Measurements from ENCODE around the gene CUL3. TPM values are rescaled to one million over a fixed set of nuclear protein-coding genes. Genes with fewer than 3 reads are reported as not detected.

CUL3 gene
- total RNA-seq, 1 experiment from 2014 or later, result 114 TPM

- Histone ChIP-seq H3K56ac (ENCODE audit: insufficient read length, low read depth, low read length) (no peak overlapping the region), H3K27ac (ENCODE audit: insufficient read length, low read depth, low read length) (no peak overlapping the region), H3K4me2 (ENCODE audit: insufficient read depth, insufficient read length, low read length) (no peak overlapping the region), H3K23me2 (ENCODE audit: insufficient read length, low read depth, low read length, poor library complexity, severe bottlenecking) (no peaks in the 10 kb centered on the region), H2BK15ac (ENCODE audit: low read depth, low read length) (no peak overlapping the region), H2AFZ (ENCODE audit: low read length) (no peak overlapping the region), H2AK5ac (ENCODE audit: insufficient read length, low read length) (no peak overlapping the region), H4K20me1 (ENCODE audit: control insufficient read depth, insufficient read depth, insufficient read length) (no peaks in the 10 kb centered on the region), H3K23ac (ENCODE audit: insufficient read length, low read depth, low read length) (no peak overlapping the region), H3K4ac (ENCODE audit: low read depth, low read length) (no peak overlapping the region), H3K9ac (ENCODE audit: extremely low read depth, insufficient read length, low read length) (no peak overlapping the region), H4K5ac (ENCODE audit: insufficient read length, low read depth, low read length) (no peak overlapping the region), H2BK120ac (ENCODE audit: low read depth, low read length, poor library complexity, severe bottlenecking) (no peak overlapping the region), H3K79me2 (ENCODE audit: insufficient read depth, low read length) (no peaks in the 10 kb centered on the region), H4K91ac (ENCODE audit: insufficient read length, low read depth, low read length) (no peak overlapping the region), H3T11ph (ENCODE audit: low read length) (no peak overlapping the region), H2BK5ac (ENCODE audit: insufficient read length, low read length) (no peak overlapping the region), H3K14ac (ENCODE audit: insufficient read depth, low read length) (no peak overlapping the region), H3K27me3 (ENCODE audit: insufficient read depth, low read length) (no peaks in the 10 kb centered on the region), H4K8ac (replicated peaks; ENCODE audit: insufficient read length, low read depth, low read length) (no peak overlapping the region), H3K4me1 (ENCODE audit: insufficient read depth, low read length) (no peaks in the 10 kb centered on the region), H3K18ac (ENCODE audit: insufficient read length, low read depth, low read length) (no peak overlapping the region), H2BK20ac (ENCODE audit: low read depth, low read length, poor library complexity, severe bottlenecking) (no peak overlapping the region), H3K79me1 (ENCODE audit: insufficient read depth, low read depth, low read length, poor library complexity, severe bottlenecking) (no peaks in the 10 kb centered on the region), H2BK12ac (ENCODE audit: insufficient read length, low read depth, low read length) (no peak overlapping the region), H3K9me3 (ENCODE audit: control insufficient read depth, low read depth, low read length) (no peaks in the 10 kb centered on the region)
- no peak for DNase-seq
- H3K27me3 Mint-ChIP-seq (ENCODE audit: low read depth), result no peaks in the 10 kb centered on the region
- H3K36me3 Mint-ChIP-seq (ENCODE audit: insufficient read depth in 1 of 3, low read depth in 3 of 3), result peaks cover 0 to 20% (median 0%) of the 10 kb centered on the region in 3 experiments; a peak in 2 of 7 replicates
- WGBS (ENCODE audit: extremely low coverage, insufficient read length, low lambda C conversion rate), result no CpG with 5 or more reads among the region's 5 CpGs
- peaks cover 8 to 11% of the 10 kb centered on the region in 2 experiments for H3K9me3 Mint-ChIP-seq
- no peaks in the 10 kb centered on the region; a peak in 1 of 4 replicates for H3K4me1 Mint-ChIP-seq
- no peak for TF ChIP-seq CTCF (conservative IDR thresholded peaks at IDR 0.05)
- H3K27ac Mint-ChIP-seq, result 0 out of 7 replicates have a peak overlapping the region, but pooled peaks of 1 of the 3 experiments have one; percentile 37
- H3K4me3 Mint-ChIP-seq, result no peak overlapping the region
Observed at GRCh38 chr2:224444021-224444420, 141.1 kb downstream of the CUL3 start.

All from H9 (cell line).